Stimulated activated naive CD4-positive, alpha-beta T cell treated with Interleukin-2 at 50 U/mL for 16 hours (primary cell): ENCODE measurements around the gene UQCRC1.

ENCODE experiments used
- DNase-seq: peaks from one replicate; lab custom pipeline; 2025; lab: John Stamatoyannopoulos, UW

UQCRC1 gene

GRCh38 chr3:48633743-48634142 lies 24.3 kb upstream of the UQCRC1 start:
- DNase-seq: no peak

GRCh38 chr3:48633256-48633655 lies 23.8 kb upstream of the UQCRC1 start:
- DNase-seq: no peak

- no peak for DNase-seq
Observed at GRCh38 chr3:48631516-48632448, 22.3 kb upstream of the UQCRC1 start.

GRCh38 chr3:48630833-48631232 lies 21.4 kb upstream of the UQCRC1 start:
- DNase-seq: no peak

- DNase-seq: no peak
Observed at GRCh38 chr3:48630407-48630806, 21.0 kb upstream of the UQCRC1 start.

GRCh38 chr3:48629894-48630293 lies 20.4 kb upstream of the UQCRC1 start:
- no peak for DNase-seq

DNA sequence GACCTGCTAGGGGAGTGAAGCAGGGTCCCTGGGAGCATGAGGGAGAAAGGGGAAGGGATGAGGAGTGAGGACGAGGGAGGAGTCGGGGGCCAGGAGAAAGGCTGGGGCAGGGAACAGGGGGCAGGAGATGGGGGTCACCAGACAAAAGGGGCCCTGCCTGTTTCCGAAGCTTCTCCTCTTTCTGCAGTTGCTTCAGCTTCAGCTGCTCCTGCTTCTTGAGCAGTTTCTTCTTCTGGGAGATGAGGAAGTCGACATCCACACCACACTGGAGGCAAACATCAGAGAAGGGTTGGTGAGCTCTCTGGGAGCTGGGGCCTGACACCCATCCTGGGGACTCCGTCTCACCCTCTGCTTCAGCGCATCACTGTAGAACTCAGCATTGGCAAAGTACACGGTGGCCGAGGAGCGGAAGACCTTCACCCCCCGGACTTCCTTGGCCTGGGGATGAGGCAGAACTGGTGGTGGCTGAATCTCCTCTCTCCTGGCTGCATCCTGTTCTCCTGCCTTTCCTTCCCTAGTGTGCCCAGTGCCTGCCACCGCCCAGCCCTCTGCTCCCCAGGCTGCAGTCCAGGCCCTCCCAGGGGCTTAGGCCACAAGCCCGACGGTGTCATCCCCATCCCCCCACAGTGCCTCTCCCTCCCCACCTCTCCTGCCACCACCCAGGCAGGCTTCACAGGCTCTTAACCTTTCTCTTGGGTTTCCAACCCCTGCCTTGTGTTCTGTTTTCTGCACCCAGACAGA lies 19.0 kb upstream of the UQCRC1 start:
- no peak for DNase-seq

DNA sequence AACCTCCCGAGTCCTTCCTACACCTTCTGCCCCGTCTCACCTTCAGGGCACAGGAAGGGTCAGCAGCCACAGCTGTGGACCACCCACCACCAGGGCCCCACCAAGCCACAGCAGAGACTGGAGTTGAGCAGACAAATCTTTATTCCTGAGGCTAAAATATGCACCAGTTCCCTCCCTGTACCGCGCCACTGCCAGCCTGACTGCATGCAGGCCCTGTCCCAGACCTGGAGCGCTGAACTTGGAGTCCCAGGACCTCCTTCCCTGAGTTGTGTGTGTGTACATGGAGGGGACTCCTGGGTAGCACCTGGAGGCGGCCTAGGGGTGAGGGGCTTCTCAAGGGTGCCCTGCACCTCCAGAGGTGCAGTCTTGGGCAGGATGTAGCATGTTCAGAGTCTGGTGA lies 16.2 kb upstream of the UQCRC1 start:
- no peak for DNase-seq

GRCh38 chr3:48624767-48625166 lies 15.3 kb upstream of the UQCRC1 start:
- DNase-seq: no peak

DNA sequence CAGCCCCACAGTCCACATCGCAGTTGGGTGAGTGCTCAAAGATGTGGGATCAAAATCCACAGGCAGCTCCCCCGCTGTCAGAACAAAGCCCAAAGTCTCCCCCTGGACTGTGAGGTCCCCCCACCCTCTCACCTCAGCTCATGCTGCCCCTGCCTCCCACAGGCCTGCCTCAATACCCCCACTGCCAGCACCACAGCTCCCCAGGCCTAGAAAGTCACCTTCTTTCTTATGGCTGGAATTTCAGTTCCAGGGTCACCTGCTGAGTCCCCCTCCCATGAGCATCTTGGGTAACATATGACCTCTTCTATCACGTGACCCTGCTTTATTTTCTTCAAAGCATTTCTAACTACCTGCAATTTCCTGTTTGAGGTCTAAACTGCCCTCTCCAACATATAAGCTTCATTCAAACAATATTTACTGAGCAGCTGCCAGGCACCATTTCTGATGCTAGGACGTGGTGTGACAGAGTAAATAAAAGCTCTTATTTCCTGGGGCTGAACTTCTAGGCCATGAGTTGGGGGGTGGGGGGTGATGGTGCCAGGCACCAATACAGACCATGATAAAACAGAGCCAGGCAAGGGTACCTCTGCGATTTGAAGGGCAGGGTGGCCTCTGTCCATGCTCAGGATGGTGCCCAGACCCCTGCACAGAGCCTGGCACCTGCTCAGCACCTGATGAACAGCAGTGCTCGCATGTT lies 14.6 kb upstream of the UQCRC1 start:
- DNase-seq: no peak

GRCh38 chr3:48621461-48621869 lies 12.0 kb upstream of the UQCRC1 start, which contains the start of gene TMEM89:
Gene TMEM89, minus strand, starts transcription at chr3:48621769. Its CDS starts 13 bp downstream, at chr3:48621756.
- no peak for DNase-seq

DNA sequence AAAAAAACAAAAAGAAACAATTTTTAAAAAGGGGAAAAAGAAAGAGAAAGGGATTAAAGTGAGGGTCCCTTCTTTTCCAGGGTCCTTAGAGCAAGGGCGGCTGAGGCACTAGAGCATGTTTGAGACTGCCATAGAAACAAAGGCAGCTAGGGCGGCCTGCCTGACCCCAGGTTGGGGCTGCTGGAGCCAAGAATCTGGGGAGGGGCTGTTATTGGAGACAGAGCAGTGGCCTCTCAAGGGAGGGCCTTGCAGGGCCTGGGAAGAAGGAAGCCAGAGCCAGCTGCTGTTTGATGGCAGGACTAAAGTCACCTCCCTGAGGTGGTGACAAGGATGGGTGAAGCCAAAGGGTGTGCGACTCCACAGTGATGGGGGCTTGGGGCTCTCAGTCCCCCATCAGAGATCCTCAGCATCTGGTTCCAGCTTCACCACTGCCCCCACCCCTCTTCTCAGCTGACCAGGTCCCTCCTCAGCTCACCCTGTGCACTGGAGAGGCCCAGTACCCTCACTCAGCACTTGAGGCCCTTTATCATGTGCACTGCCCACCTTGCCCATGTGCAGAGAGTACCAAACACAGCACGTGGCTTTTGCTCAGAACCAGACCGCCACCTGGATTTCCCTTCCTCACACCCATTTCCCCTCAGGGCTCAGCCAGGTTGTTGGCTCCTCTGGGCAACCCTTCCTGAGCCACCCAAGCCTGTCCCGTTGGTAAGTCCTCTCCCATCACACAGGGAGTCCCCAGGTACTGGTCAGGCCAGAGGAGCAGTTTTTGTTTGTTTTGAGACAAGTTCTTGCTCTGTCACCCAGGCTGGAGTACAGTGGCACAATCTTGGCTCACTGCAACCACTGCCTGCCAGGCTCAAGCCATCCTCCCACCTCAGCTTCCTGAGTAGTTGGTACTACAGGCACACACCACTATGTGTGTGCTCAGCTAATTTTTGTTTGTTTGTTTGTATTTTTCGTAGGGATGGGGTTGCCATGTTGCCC lies 10.4 kb upstream of the UQCRC1 start:
- DNase-seq: no peak

DNA sequence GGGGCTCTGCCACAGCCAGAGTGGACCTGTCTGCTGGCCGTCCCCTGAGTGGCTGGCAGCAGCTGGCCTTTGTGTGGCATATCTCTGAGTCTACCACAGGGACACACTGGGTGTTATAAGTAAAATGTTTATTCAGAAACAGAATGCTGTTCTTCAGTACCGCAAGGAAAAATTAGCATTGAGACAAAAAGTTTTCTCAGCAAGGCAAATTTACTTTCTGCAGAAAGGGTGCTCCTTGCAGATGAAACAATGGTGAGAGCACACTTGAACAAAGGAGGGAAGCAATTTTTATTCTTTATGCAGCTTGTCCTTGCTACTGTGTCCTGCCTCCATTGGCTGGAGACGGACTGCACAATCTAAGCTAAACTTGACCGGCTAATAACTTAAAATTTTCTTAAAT lies 8.1 kb upstream of the UQCRC1 start:
- DNase-seq: no peak

- no peak for DNase-seq
Observed at GRCh38 chr3:48614044-48614443, 4.6 kb upstream of the UQCRC1 start.

DNA sequence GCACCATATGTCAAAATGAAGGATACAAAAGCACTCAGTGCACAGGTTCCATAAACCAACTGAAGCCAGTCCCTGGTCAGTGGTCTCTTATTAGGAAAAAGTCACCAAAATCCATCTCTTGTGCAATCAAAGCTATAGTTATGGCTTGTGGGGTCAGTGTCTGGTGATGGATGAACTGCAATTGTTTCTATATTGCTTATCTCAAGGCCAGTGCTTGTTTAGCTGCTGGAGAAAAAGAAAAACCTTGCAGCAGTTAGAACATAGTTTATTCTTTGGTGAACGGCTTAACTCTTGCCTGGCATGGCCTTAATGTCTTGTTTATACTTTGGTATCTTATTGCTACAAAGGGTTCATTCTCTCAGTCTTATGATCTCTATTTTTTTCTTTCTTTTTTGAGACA lies 2.9 kb upstream of the UQCRC1 start:
- DNase-seq: no peak

- no peak for DNase-seq
Observed at GRCh38 chr3:48607519-48607918, 1.9 kb downstream of the UQCRC1 start.

- no peak for DNase-seq
Observed at GRCh38 chr3:48601622-48601994, 7.8 kb downstream of the UQCRC1 start.

- no peak for DNase-seq
Observed at GRCh38 chr3:48600711-48601621, 8.5 kb downstream of the UQCRC1 start.

- DNase-seq: no peak
Observed at GRCh38 chr3:48599509-48600285, 9.7 kb downstream of the UQCRC1 start.
